Neural crest cell (in vitro differentiated cells): Measurements from ENCODE around the gene RTN4R. TPM values are rescaled to one million over a fixed set of nuclear protein-coding genes. Genes with fewer than 3 reads are reported as not detected.
A peak's percentile ranks its signal among the peaks of the same experiment; 100 is the strongest.

Experiments
- DNase-seq: peaks from one replicate; pipeline ENCODE4 v3.0.0; 2021; ENCODE audit warnings: low read depth, mixed read lengths, low spot score
- H3K27ac Mint-ChIP-seq: one replicate; pipeline ENCODE4 v1.8.0; 2021; ENCODE audit warnings: mild to moderate bottlenecking, mixed read lengths; ENCODE audit not compliant: unreplicated experiment
- H3K27me3 Mint-ChIP-seq: 2 replicates; pipeline ENCODE4 v1.8.0; 2021; ENCODE audit warnings: low read depth, mild to moderate bottlenecking, mixed read lengths
- H3K36me3 Mint-ChIP-seq: 2 replicates; pipeline ENCODE4 v1.8.0; 2021; ENCODE audit warnings: low read depth, mild to moderate bottlenecking, mixed read lengths
- H3K4me1 Mint-ChIP-seq: 2 replicates; pipeline ENCODE4 v1.8.0; 2021; ENCODE audit warnings: mixed read lengths
- H3K4me3 Mint-ChIP-seq: one replicate; pipeline ENCODE4 v1.8.0; 2021; ENCODE audit warnings: mild to moderate bottlenecking, mixed read lengths
- H3K9me3 Mint-ChIP-seq: 2 replicates; pipeline ENCODE4 v1.8.0; 2021; ENCODE audit warnings: mixed read lengths
- total RNA-seq: library from RNA; stranded (reverse); gene quantifications from 2 replicates; pipeline ENCODE4 v1.2.1, GENCODE V29; 2021
- TF ChIP-seq, protein P1 (sequence below): fragments of 200-600 bp; sonication (generic); conservative IDR thresholded peaks from 2 replicates; pipeline ENCODE4 v1.5.0; 2021; ENCODE audit warnings: antibody characterized with exemption, mild to moderate bottlenecking

The RTN4R gene
- total RNA-seq, 1 donor from 2014 or later = 19.0 TPM

DNA sequence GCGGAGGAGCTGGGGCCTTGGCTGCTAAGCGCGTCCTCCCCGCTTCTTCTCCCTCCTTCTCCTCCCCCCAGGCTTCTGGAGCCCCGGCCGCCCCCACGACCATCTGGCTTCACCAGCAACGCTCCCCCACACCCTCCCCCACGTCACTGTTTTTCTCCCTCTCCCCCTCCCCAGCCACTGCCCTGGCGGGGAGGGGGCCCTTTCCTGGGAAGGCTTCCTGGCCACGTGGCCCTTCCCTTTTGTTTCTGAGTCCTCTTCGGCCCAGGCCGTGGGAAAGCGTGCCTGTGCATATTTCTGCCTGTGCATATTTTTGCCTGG lies 27.7 kb downstream of the RTN4R start:
- H3K9me3 Mint-ChIP-seq = no peaks in the 10 kb centered on the region
- H3K27me3 Mint-ChIP-seq = no peaks in the 10 kb centered on the region
- peak overlapping the region; percentile 93 for H3K27ac Mint-ChIP-seq
- peaks cover 40% of the 10 kb centered on the region for H3K4me1 Mint-ChIP-seq
- H3K36me3 Mint-ChIP-seq = no peaks in the 10 kb centered on the region
- peak; percentile 46 for DNase-seq
- TF ChIP-seq, protein P1, sequence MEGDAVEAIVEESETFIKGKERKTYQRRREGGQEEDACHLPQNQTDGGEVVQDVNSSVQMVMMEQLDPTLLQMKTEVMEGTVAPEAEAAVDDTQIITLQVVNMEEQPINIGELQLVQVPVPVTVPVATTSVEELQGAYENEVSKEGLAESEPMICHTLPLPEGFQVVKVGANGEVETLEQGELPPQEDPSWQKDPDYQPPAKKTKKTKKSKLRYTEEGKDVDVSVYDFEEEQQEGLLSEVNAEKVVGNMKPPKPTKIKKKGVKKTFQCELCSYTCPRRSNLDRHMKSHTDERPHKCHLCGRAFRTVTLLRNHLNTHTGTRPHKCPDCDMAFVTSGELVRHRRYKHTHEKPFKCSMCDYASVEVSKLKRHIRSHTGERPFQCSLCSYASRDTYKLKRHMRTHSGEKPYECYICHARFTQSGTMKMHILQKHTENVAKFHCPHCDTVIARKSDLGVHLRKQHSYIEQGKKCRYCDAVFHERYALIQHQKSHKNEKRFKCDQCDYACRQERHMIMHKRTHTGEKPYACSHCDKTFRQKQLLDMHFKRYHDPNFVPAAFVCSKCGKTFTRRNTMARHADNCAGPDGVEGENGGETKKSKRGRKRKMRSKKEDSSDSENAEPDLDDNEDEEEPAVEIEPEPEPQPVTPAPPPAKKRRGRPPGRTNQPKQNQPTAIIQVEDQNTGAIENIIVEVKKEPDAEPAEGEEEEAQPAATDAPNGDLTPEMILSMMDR = no peak
- H3K4me3 Mint-ChIP-seq = no peak overlapping the region

DNA sequence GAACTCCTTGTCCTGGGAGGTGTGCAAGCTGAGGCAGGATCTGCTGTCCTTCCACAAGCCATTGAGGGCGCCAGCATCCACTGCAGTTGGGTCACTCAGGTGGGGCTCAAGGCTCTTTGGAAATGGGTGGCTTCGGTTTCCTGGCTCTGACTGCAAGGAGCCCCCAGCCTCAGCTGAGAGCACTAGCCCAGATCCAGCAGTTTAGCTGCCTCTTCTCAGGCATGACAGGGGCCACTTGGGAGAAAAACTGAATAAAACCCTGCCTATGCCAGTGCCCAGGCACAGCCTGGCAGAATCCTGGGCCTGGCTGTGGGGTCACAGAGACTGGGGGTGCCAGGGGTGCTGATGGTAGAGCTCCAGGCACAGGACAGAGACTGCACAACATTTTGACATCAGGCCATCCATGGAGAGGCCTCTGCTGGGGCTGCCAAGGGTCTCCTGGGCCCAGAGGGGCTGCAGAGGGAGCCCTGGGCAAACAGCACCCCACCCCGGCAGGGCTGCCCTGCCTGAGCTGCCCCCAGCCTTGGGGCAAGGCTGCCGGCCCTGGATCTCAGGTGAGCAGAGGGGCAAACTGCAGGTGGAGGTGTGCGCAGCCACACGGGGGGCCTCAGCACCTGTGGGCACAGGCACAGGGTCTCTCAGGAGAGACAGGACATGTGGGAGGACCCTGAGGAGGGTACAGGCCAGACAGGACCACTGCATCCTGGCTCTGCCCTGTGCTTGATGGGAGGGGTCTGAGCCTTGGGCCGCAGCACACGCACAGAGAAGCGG lies 28.3 kb downstream of the RTN4R start:
- H3K4me1 Mint-ChIP-seq = peaks cover 39% of the 10 kb centered on the region
- no peak for DNase-seq
- TF ChIP-seq, protein P1 = no peak
- H3K36me3 Mint-ChIP-seq = no peaks in the 10 kb centered on the region
- H3K9me3 Mint-ChIP-seq = no peaks in the 10 kb centered on the region
- no peak overlapping the region for H3K4me3 Mint-ChIP-seq
- H3K27me3 Mint-ChIP-seq = no peaks in the 10 kb centered on the region
- H3K27ac Mint-ChIP-seq = peak overlapping the region; percentile 93

DNA sequence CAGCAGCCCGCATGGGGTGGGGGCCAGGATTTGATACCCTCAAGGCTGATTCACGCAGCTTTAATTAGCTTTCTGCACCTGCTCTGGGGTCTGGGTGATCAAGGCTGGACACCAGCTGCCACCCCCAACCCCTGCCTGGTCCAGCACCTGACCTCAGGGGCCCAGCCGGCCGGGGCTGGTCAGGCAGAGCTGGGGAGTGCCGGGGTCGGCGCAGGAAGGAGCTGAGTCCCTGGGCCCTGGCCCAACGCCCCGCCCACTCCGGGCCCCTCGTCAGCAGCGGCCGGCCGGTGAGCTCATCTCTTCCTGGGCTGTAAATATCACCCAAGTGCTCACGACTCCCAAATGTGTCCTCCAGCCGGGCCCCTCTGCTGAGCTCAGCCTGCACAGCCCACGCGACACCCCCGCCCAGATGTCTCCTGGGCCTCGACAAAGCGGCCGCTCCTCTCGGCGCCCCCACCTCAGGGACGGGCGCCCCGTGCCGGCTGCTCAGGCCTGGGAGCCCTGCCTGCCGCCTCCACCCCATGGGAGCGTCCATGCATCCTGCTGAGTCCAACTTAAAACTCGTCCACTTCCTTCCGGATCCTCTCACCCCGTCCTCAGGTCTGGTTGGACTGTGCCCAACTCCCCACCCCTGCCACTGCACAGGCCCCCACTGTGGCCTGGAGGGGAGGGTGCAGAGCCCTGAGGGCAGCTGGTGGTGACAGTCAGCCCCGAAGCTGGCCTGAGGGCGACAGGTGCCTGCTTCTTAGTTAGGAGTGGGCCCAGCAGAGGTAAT lies 29.0 kb downstream of the RTN4R start:
- peaks cover 34% of the 10 kb centered on the region for H3K4me1 Mint-ChIP-seq
- H3K27me3 Mint-ChIP-seq = no peaks in the 10 kb centered on the region
- no peak for DNase-seq
- TF ChIP-seq, protein P1 = no peak
- no peak overlapping the region for H3K27ac Mint-ChIP-seq
- H3K9me3 Mint-ChIP-seq = no peaks in the 10 kb centered on the region
- H3K36me3 Mint-ChIP-seq = no peaks in the 10 kb centered on the region
- no peak overlapping the region for H3K4me3 Mint-ChIP-seq

DNA sequence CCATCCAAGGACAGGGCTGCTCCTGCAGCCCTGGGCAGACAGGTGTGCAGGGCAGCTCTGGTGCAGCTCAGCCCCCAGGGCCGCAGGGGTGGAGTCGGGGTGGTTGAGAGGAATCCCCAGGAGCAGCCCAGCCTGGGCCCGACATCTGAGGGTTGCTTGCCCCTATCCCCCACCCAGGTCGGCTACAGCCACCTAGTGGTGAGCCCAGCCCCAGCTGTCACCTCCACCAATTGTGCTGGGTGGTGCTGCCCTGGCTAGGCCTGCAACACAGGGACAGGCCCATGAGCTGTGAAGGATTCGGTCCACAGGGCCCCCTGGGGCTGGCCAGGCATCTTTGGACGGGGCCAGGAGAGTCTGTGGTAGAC lies 29.6 kb downstream of the RTN4R start:
- no peaks in the 10 kb centered on the region for H3K27me3 Mint-ChIP-seq
- TF ChIP-seq, protein P1 = peak; percentile 63
- DNase-seq = peak; percentile 36

DNA sequence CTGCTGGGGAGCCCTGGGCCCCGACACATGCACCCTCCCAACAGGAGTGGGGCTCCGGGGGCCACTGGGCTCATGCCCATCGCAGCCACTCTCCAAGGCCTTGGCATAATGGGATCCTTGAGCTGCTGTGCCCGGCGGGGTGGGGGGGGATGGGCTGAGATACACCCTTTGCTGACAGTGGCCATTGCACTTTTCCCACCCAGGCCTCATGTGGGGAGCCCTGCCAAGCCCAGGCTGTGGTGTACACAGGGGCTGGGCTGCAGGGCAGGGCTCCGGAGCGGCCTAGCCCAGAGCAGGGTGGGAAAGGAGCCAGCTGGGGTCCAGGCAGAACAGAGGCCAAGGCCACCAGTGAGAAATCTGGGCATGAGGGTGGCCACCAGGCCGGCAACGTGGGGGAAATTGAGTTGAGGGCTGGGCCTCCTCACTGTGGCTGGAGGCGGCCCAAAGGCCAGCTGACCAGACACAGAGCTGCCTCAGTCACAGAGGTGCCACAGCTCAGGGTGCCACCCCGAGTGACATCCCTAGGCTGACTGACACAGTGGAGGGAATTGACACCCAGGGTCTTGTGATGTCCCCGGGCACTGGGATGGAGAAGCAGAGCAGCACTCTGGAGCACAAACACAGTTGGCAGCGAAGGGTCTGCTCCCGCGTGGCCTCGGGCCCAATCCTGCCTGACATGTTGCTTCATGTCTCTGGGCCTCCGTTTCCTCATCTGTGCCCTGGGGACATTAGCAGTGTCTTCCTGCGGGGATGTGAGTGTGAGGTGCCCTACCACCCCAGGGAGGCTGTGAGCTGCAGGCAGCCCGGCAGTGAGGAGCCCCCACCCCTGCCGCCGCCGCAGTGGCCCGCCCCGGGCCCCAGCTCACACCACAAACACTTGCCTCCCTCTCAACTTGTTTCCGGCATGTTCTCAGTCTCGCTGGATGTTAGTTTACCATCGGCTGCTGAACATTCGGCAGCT lies 30.4 kb downstream of the RTN4R start:
- TF ChIP-seq, protein P1 = no peak
- no peaks in the 10 kb centered on the region for H3K36me3 Mint-ChIP-seq
- H3K9me3 Mint-ChIP-seq = no peaks in the 10 kb centered on the region
- no peak overlapping the region for H3K27ac Mint-ChIP-seq
- no peak overlapping the region for H3K4me3 Mint-ChIP-seq
- H3K27me3 Mint-ChIP-seq = no peaks in the 10 kb centered on the region
- peaks cover 25% of the 10 kb centered on the region for H3K4me1 Mint-ChIP-seq
- DNase-seq = no peak

More for the DNA sequence above, 29.6 kb downstream of the RTN4R start:
- Mint-ChIP-seq H3K4me1 (peaks cover 28% of the 10 kb centered on the region), H3K9me3 (no peaks in the 10 kb centered on the region), H3K36me3 (no peaks in the 10 kb centered on the region), H3K4me3 (no peak overlapping the region), H3K27ac (no peak overlapping the region)
